ENCODE results near the gene SNAI1. TPM values are rescaled to one million over a fixed set of nuclear protein-coding genes. Genes with fewer than 3 reads are reported as not detected.
A peak's percentile ranks its signal among the peaks of the same experiment; 100 is the strongest.
"Not testable (repeated sequence)": the region's sequence is repeated elsewhere in the genome, so short reads cannot be mapped to it uniquely, and the experiment has no call there.

Gene SNAI1
- total RNA-seq, 2 donors from 2014 or later: 0.78 to 3.3 TPM

DNA sequence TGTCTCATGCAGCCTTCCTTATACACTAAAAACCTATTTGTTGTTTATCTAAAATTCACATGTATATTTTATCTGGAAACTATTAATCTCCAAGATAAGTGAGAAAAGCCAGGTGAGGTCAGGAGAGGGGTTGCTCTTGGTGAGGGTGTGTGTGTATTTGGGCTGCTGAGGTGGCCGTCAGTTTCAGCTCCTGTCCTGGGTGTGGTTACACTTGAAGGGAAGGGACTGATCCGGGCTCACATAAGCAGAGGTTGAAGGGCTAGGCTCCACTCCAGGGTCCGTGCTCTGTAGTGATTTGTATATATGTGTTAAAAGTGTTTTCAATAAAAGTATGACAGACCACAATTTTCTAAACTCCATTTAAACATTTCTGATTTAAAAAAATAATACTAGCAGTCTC lies 13.5 kb upstream of the SNAI1 start:
- DNase-seq (no peak), ATAC-seq (no peak)
- Histone ChIP-seq H3K4me3 (no peak overlapping the region), H3K9me3 (no peaks in the 10 kb centered on the region), H3K4me1 (peaks cover 20% of the 10 kb centered on the region), H3K36me3 (replicated peaks in 1 of 2; ENCODE audit: insufficient read depth in 1 of 2, low read depth in 2 of 2) (no peaks in the 10 kb centered on the region), H3K27me3 (no peaks in the 10 kb centered on the region), H3K27ac (no peak overlapping the region)
- 52 to 58% methylated on average over 3 of the region's 3 CpGs for WGBS, 2 donors
- TF ChIP-seq CTCF (IDR thresholded peaks at IDR 0.05) (no peak), POLR2A (IDR thresholded peaks at IDR 0.05) (no peak)
- intact Hi-C loops (cut with DNase I): no loop called here

DNA sequence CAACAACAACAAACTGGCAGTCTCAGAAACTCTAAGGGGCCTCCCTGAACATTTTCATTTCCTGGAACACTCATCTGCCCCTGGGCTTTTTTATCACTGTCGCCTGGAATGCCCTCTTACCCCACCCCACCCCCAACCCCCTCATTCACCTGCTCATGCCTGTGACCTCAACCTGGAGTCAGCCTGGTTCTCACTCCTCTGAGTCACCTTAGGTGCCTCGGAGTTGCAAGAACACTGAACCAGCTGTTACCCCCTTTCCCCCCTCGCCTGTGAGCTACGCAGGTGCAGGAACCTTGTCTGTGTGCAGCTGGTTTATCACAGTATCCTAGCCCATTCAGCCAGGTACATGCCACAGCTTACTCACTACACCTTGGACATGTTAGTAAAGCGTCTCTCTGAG lies 12.8 kb upstream of the SNAI1 start:
- H3K4me1 ChIP-seq: peaks cover 15% of the 10 kb centered on the region
- no peak overlapping the region for H3K27ac ChIP-seq
- no peaks in the 10 kb centered on the region for H3K36me3 ChIP-seq (replicated peaks in 1 of 2; ENCODE audit: insufficient read depth in 1 of 2, low read depth in 2 of 2)
- WGBS, 2 donors: 35 to 39% methylated on average over 5 of the region's 5 CpGs
- no peak for ATAC-seq
- DNase-seq: peak in 2 of 4 donors; percentile 42 to 47
- H3K4me3 ChIP-seq: no peak overlapping the region
- intact Hi-C loops (cut with DNase I): no loop called here
- no peak for TF ChIP-seq POLR2A (IDR thresholded peaks at IDR 0.05)
- TF ChIP-seq CTCF (IDR thresholded peaks at IDR 0.05): no peak
- no peaks in the 10 kb centered on the region for H3K27me3 ChIP-seq
- no peaks in the 10 kb centered on the region for H3K9me3 ChIP-seq

GRCh38 chr20:49970498-49970897 lies 12.3 kb upstream of the SNAI1 start:
- 76 to 83% methylated on average over 8 of the region's 8 CpGs for WGBS, 2 donors
- Histone ChIP-seq H3K27me3 (no peaks in the 10 kb centered on the region), H3K36me3 (replicated peaks in 1 of 2; ENCODE audit: insufficient read depth in 1 of 2, low read depth in 2 of 2) (no peaks in the 10 kb centered on the region), H3K9me3 (no peaks in the 10 kb centered on the region), H3K4me3 (no peak overlapping the region), H3K27ac (no peak overlapping the region), H3K4me1 (peaks cover 10% of the 10 kb centered on the region)
- intact Hi-C loops (cut with DNase I): no loop called here
- no peak for ATAC-seq
- TF ChIP-seq POLR2A (IDR thresholded peaks at IDR 0.05): no peak
- no peak for TF ChIP-seq CTCF (IDR thresholded peaks at IDR 0.05)
- no peak for DNase-seq

- Histone ChIP-seq H3K4me1 (peaks cover 3% of the 10 kb centered on the region), H3K27ac (no peak overlapping the region), H3K9me3 (no peaks in the 10 kb centered on the region), H3K36me3 (replicated peaks in 1 of 2; ENCODE audit: insufficient read depth in 1 of 2, low read depth in 2 of 2) (no peaks in the 10 kb centered on the region), H3K4me3 (no peak overlapping the region), H3K27me3 (no peaks in the 10 kb centered on the region)
- no peak for DNase-seq
- no peak for ATAC-seq
- intact Hi-C loops (cut with DNase I): no loop called here
- TF ChIP-seq POLR2A (IDR thresholded peaks at IDR 0.05) (no peak), CTCF (IDR thresholded peaks at IDR 0.05) (no peak)
- WGBS, 2 donors: 61 to 70% methylated on average over 4 of the region's 4 CpGs
Measured at GRCh38 chr20:49973981-49974380, 8.8 kb upstream of the SNAI1 start.

- intact Hi-C loops (cut with DNase I): no loop called here
- Histone ChIP-seq H3K27ac (no peak overlapping the region), H3K4me3 (no peak overlapping the region), H3K9me3 (no peaks in the 10 kb centered on the region), H3K27me3 (no peaks in the 10 kb centered on the region), H3K36me3 (replicated peaks in 1 of 2; ENCODE audit: insufficient read depth in 1 of 2, low read depth in 2 of 2) (no peaks in the 10 kb centered on the region), H3K4me1 (peaks cover 7% of the 10 kb centered on the region)
- WGBS, 2 donors: 29 to 30% methylated on average over 2 of the region's 2 CpGs
- no peak for TF ChIP-seq POLR2A (IDR thresholded peaks at IDR 0.05)
- no peak for TF ChIP-seq CTCF (IDR thresholded peaks at IDR 0.05)
- DNase-seq: no peak
- ATAC-seq: no peak
Measured at GRCh38 chr20:49976542-49976941, 6.2 kb upstream of the SNAI1 start.

DNA sequence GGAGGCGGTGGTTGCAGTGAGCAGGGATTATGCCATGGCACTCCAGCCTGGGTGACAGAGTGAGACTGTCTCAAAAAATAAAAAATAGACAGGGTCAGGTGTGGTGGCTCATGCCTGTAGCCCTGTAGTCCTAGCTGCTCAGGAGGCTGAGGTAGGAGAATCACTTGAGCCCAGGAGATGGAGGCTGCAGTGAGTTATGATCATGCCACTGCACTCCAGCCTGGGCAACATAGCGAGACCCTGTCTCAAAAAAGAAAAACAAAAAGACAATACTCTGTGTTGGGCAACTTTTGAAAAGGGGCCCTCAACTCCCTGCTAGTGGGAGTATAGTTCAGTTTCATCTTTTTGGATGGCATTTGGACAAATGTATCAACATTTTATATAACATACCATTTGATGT lies 5.0 kb upstream of the SNAI1 start:
- H3K4me3 ChIP-seq; H3K27ac ChIP-seq; H3K27me3 ChIP-seq; intact Hi-C loops (cut with DNase I); H3K36me3 ChIP-seq (replicated peaks in 1 of 2; ENCODE audit: insufficient read depth in 1 of 2, low read depth in 2 of 2); DNase-seq; H3K9me3 ChIP-seq; ATAC-seq: not testable (repeated sequence)
- H3K4me1 ChIP-seq: peaks cover 15% of the 10 kb centered on the region
- WGBS, 2 donors: 81 to 97% methylated on average over 2 of the region's 2 CpGs

Measured in body of pancreas (tissue), 4 donors.